CD4-positive, alpha-beta T cell (primary cell): ENCODE results near the gene FERMT2. TPM values are rescaled to one million over a fixed set of nuclear protein-coding genes. Genes with fewer than 3 reads are reported as not detected.

ENCODE experiments used
- ATAC-seq: fragments of 200-7000 bp; cut with Tn5 transposase; one replicate; pipeline ENCODE4 v1.10.0; 2022; ENCODE audit warnings: mild to moderate bottlenecking; ENCODE audit not compliant: poor library complexity
- CTCF ChIA-PET: fragments of 350-600 bp; sonication (Branson Sonifier 250); formaldehyde crosslinking; loops from one replicate; lab custom pipeline; 2021; ENCODE audit warnings: antibody characterized with exemption, inconsistent platforms; lab: Charles Lee
- POLR2A ChIA-PET: fragments of 350-600 bp; sonication (Branson Sonifier 250); formaldehyde crosslinking; loops from one replicate; lab custom pipeline; 2021; ENCODE audit warnings: antibody characterized with exemption, inconsistent platforms; lab: Charles Lee
- DNase-seq, 14 experiments: peaks; one replicate each; pipeline ENCODE4 v3.0.0-alpha.2; 2013 to 2020; ENCODE audit warnings: mixed read lengths in 2 of 14
- H3K27ac ChIP-seq, 2 donors: one replicate each; pipeline versions ENCODE4 v1.5.1 to v1.7.0; 2013; ENCODE audit warnings: low read length in 2 of 2, low read depth in 1 of 2, mild to moderate bottlenecking in 1 of 2
- H3K27me3 ChIP-seq, 2 experiments: 1 replicate in 1 of 2; 2 replicates in 1 of 2; pipeline versions ENCODE4 v1.6.1 to v1.7.0; 2013; ENCODE audit warnings: low read length in 2 of 2, control low read depth in 1 of 2, mild to moderate bottlenecking in 1 of 2, moderate library complexity in 1 of 2; ENCODE audit not compliant: insufficient read depth in 2 of 2, control insufficient read depth in 1 of 2
- H3K36me3 ChIP-seq: one replicate; pipeline ENCODE4 v1.6.1; 2013; ENCODE audit warnings: low read length, control low read depth; ENCODE audit not compliant: insufficient read depth
- H3K4me1 ChIP-seq: one replicate; pipeline ENCODE4 v1.6.1; 2013; ENCODE audit warnings: low read length, control low read depth; ENCODE audit not compliant: insufficient read depth
- H3K4me3 ChIP-seq: one replicate; pipeline ENCODE4 v1.5.1; 2013; ENCODE audit warnings: mild to moderate bottlenecking, low read length, moderate library complexity
- H3K9me3 ChIP-seq, 2 experiments: 1 replicate in 1 of 2; 2 replicates in 1 of 2; pipeline versions ENCODE4 v1.6.1 to v1.7.0; 2013; ENCODE audit warnings: low read length in 2 of 2, mild to moderate bottlenecking in 2 of 2, control low read depth in 1 of 2, moderate library complexity in 1 of 2; ENCODE audit not compliant: control insufficient read depth in 1 of 2, insufficient read depth in 1 of 2
- H3K27ac Mint-ChIP-seq: one replicate; pipeline ENCODE4 v1.8.0; 2020; ENCODE audit warnings: mixed read lengths
- H3K27me3 Mint-ChIP-seq: one replicate; pipeline ENCODE4 v1.8.0; 2021; ENCODE audit warnings: mixed read lengths
- H3K36me3 Mint-ChIP-seq: one replicate; pipeline ENCODE4 v1.8.0; 2021; ENCODE audit warnings: low read depth, mixed read lengths
- H3K4me1 Mint-ChIP-seq: one replicate; pipeline ENCODE4 v1.8.0; 2021; ENCODE audit warnings: low read depth, mixed read lengths
- H3K4me3 Mint-ChIP-seq: one replicate; pipeline ENCODE4 v1.8.0; 2020; ENCODE audit warnings: mild to moderate bottlenecking, mixed read lengths
- H3K9me3 Mint-ChIP-seq: one replicate; pipeline ENCODE4 v1.8.0; 2020; ENCODE audit warnings: mixed read lengths
- intact Hi-C, 2 experiments: fragments of 100-400 bp; cut with DNase I in 1 of 2; cut with micrococcal nuclease in 1 of 2; formaldehyde crosslinking; loops; one replicate each; pipeline versions ENCODE4 v1.15.1 to v1.9.0; 2023 to 2025; cut with DNase I, micrococcal nuclease
- total RNA-seq, 174 experiments: library from RNA in 2 of 174; stranded (reverse) in 2 of 174; gene quantifications; one replicate each; pipeline ENCODE4 v1.2.3 and lab custom pipeline; 2021 to 2026
- TF ChIP-seq, protein P1 (sequence below): fragments of 200-600 bp; IDR thresholded peaks from one replicate; pipeline ENCODE4 v1.8.0; 2022; ENCODE audit warnings: antibody characterized with exemption, mild to moderate bottlenecking

FERMT2 gene
- total RNA-seq, 2 experiments from 2014 or later: 0.44 to 0.61 TPM

DNA sequence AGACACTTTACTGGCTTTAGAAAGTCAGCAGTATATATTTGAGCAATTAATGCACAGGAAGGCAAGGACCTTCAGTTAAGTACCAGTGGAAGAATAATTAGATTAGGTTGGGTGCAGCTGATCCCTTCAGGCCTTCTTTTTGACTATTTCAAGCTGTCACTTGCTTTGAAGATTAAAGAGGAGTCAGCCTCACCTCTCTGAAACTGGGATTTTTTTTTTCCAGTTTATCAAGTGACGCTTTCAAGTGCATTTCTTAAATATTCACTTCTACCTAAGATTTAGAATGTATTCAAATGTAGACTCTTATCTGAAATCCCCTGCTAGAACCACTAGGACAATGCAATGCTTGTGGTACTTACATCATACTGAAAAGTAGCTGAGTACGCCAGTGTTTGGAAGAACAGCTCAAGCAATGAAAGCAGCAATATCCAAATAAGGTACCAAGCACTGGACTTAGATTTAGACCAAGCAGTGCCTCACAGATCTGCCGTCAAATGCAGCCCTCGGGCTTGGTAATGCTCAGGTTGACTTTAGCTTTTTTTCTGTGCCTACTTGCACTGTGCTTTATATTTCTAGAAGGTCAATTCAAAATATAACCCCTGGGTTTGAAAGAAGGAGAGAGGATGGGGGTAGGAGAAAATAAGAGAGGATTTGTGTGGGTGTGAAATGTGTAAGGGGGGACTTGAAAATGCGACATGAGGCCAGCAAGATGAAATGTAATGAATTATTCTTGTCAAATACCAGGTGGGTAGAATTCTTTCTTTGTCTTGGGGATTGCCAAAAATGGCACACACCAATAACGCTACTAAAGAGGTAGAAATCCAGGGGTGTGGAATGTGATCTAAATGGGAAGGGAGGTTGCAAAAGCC, 3.7 kb upstream of the FERMT2 start:
- H3K27ac ChIP-seq: no peak overlapping the region
- POLR2A ChIA-PET: no interaction called here
- H3K36me3 ChIP-seq: no peaks in the 10 kb centered on the region
- no peak overlapping the region for H3K27ac Mint-ChIP-seq
- intact Hi-C loops: loop anchor here in 1 of 2 experiments (5.0 kb wide), 1 partner anchor 37 kb away; no protein-coding TSS in a partner anchor
- H3K9me3 ChIP-seq: peaks cover 0 to 3% of the 10 kb centered on the region in 2 experiments
- ATAC-seq (no peak), DNase-seq (no peak)
- H3K27me3 Mint-ChIP-seq: peaks cover 28% of the 10 kb centered on the region
- peaks cover 16% of the 10 kb centered on the region for H3K4me1 Mint-ChIP-seq
- H3K9me3 Mint-ChIP-seq: no peaks in the 10 kb centered on the region
- peaks cover 14 to 25% of the 10 kb centered on the region in 2 experiments for H3K27me3 ChIP-seq
- TF ChIP-seq, protein P1, sequence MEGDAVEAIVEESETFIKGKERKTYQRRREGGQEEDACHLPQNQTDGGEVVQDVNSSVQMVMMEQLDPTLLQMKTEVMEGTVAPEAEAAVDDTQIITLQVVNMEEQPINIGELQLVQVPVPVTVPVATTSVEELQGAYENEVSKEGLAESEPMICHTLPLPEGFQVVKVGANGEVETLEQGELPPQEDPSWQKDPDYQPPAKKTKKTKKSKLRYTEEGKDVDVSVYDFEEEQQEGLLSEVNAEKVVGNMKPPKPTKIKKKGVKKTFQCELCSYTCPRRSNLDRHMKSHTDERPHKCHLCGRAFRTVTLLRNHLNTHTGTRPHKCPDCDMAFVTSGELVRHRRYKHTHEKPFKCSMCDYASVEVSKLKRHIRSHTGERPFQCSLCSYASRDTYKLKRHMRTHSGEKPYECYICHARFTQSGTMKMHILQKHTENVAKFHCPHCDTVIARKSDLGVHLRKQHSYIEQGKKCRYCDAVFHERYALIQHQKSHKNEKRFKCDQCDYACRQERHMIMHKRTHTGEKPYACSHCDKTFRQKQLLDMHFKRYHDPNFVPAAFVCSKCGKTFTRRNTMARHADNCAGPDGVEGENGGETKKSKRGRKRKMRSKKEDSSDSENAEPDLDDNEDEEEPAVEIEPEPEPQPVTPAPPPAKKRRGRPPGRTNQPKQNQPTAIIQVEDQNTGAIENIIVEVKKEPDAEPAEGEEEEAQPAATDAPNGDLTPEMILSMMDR: no peak
- no peaks in the 10 kb centered on the region for H3K36me3 Mint-ChIP-seq
- H3K4me1 ChIP-seq: peaks cover 19% of the 10 kb centered on the region
- H3K4me3 ChIP-seq: no peak overlapping the region
- no peak overlapping the region for H3K4me3 Mint-ChIP-seq
- CTCF ChIA-PET: no interaction called here

DNA sequence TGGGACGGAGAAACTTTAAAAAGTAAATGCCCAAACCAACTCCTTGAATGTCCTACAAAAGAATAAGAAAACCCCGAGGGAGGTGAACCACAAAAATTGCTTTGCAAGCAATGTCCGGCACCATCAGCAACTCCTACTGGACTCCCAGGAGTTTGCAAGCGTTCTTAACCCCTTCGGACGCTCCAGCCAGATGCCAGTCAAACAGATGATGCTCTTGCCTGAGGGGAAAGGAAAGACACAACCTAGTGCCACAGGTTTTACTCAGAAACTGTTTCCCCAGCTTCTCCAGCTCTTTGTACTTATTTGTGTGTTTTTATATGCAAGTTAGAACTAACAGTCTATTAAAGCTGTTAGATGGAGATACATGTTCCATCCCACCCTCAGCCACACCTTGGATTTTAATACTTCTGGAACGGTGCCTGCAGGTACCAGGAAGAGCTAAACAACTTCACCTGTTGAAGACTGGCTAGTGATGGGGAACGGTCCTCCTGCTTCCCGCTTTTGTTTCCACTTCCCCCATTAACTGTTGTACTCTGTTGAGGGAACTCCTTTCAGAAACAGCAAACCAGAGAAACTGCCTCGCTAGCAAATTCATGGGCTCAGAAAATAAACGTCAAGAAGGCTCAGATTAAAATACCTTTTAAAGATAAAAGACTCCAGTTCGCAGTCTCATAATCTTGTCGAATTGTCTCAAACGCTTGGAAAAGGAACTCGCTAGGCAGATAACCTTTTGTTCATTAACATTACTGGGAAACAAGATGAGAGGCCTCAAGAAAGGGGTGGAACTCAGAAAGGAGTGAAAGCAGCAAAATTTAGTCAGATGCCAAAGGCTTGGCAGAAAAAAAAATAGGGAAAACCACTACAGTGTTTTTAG, 1.1 kb upstream of the FERMT2 start:
- ATAC-seq: no peak
- peaks cover 22% of the 10 kb centered on the region for H3K4me1 Mint-ChIP-seq
- no peaks in the 10 kb centered on the region for H3K36me3 Mint-ChIP-seq
- DNase-seq: peak in 2 of 14 experiments; percentile 9 to 16
- intact Hi-C loops: loop anchor here (2.0 to 5.0 kb wide), 2 partner anchors 33 to 35 kb away; no protein-coding TSS in a partner anchor
- Histone ChIP-seq H3K9me3 (peaks cover 0 to 3% of the 10 kb centered on the region in 2 experiments), H3K27me3 (peaks cover 34 to 52% of the 10 kb centered on the region in 2 experiments), H3K4me1 (peaks cover 19% of the 10 kb centered on the region), H3K36me3 (no peaks in the 10 kb centered on the region), H3K4me3 (peak overlapping the region; percentile 40), H3K27ac (no peak overlapping the region)
- TF ChIP-seq, protein P1: no peak
- no peaks in the 10 kb centered on the region for H3K9me3 Mint-ChIP-seq
- H3K27me3 Mint-ChIP-seq: peaks cover 52% of the 10 kb centered on the region
- H3K4me3 Mint-ChIP-seq: peak overlapping the region; percentile 68
- H3K27ac Mint-ChIP-seq: no peak overlapping the region
- ChIA-PET CTCF (interaction anchor here (1.4 kb wide), 1 partner anchor 9 kb away, joined by 5 read pairs; no protein-coding TSS in a partner anchor), POLR2A (interaction anchor here (1.1 to 1.5 kb wide), 2 partner anchors 9 to 12 kb away, joined by 4 read pairs; no protein-coding TSS in a partner anchor)

DNA sequence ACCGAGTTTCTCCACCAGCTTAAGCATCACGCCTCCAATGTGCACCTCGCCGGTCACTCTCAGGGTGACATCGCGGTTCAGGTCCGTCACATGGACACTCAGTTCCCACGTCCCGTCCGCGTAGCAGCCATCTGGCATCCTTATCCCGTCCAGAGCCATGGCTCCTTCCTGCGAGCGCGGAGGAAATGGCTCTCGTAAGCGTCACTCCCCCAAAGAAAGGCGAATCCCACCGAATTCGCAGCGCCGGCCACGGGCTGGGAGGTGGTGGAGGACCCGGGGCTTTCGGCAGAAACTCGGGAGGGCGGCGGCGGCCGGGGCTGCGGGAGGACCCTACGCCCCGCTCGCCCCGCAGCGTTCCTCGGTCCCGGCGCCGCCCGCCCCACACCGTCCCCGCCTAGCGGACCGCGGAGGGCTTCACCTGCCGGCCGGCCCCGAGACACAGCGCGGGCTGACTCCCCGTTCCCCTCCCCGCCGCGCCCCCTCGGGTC, 396 bp downstream of the FERMT2 start:
- ChIA-PET POLR2A (no interaction called here), CTCF (no interaction called here)
- H3K36me3 ChIP-seq: no peaks in the 10 kb centered on the region
- Mint-ChIP-seq H3K4me1 (peaks cover 22% of the 10 kb centered on the region), H3K27me3 (peaks cover 58% of the 10 kb centered on the region), H3K4me3 (peak overlapping the region; percentile 72), H3K9me3 (no peaks in the 10 kb centered on the region), H3K36me3 (no peaks in the 10 kb centered on the region), H3K27ac (no peak overlapping the region)
- ATAC-seq (peak; percentile 33), DNase-seq (peak in 6 of 14 experiments; percentile 6 to 33 (median 17))
- peaks cover 0 to 3% of the 10 kb centered on the region in 2 experiments for H3K9me3 ChIP-seq
- TF ChIP-seq, protein P1: no peak
- H3K27ac ChIP-seq: no peak overlapping the region
- intact Hi-C loops: loop anchor here (2.0 to 5.0 kb wide), 2 partner anchors 32 to 33 kb away; no protein-coding TSS in a partner anchor
- H3K4me1 ChIP-seq: peaks cover 19% of the 10 kb centered on the region
- peak overlapping the region; percentile 51 for H3K4me3 ChIP-seq
- peaks cover 37 to 59% of the 10 kb centered on the region in 2 experiments for H3K27me3 ChIP-seq
